DND-41 (cell line): Measurements from ENCODE around the gene LBX2.

Source experiments
- ATAC-seq: fragments of 200-7000 bp; cut with Tn5 transposase; 3 replicates; pipeline ENCODE4 v1.9.1; 2021; ENCODE audit warnings: low read depth; ENCODE audit not compliant: insufficient read depth
- DNase-seq: peaks from one replicate; pipeline ENCODE4 v3.0.0-alpha.2; 2020
- H2AFZ ChIP-seq: 2 replicates; pipeline ENCODE4 v1.6.0; 2012; ENCODE audit warnings: low read depth, low read length
- H3K27ac ChIP-seq: 2 replicates; pipeline ENCODE4 v1.5.1; 2012; ENCODE audit warnings: low read length, inconsistent platforms
- H3K27me3 ChIP-seq: fragments of 200-600 bp; sonication (generic); 2 replicates; pipeline ENCODE4 v1.6.0; 2012; ENCODE audit warnings: low read length, mild to moderate bottlenecking, inconsistent platforms; ENCODE audit not compliant: insufficient read depth, poor library complexity
- H3K36me3 ChIP-seq: 2 replicates; pipeline ENCODE4 v1.5.1; 2012; ENCODE audit warnings: low read length, inconsistent platforms; ENCODE audit not compliant: insufficient read depth
- H3K4me1 ChIP-seq: 2 replicates; pipeline ENCODE4 v1.5.1; 2012; ENCODE audit warnings: mild to moderate bottlenecking, low read length; ENCODE audit not compliant: insufficient read depth
- H3K4me2 ChIP-seq: 2 replicates; pipeline ENCODE4 v1.6.0; 2012; ENCODE audit warnings: mild to moderate bottlenecking, moderate library complexity, low read length, inconsistent platforms; ENCODE audit not compliant: insufficient read depth
- H3K4me3 ChIP-seq, 2 experiments: fragments of 200-600 bp in 1 of 2; shearing (Covaris generic) in 1 of 2; 2 replicates each; pipeline ENCODE4 v1.5.1; 2012 to 2016; ENCODE audit warnings: inconsistent platforms in 2 of 2, low read length in 2 of 2, mild to moderate bottlenecking in 2 of 2, low read depth in 1 of 2, moderate library complexity in 1 of 2
- H3K79me2 ChIP-seq: 2 replicates; pipeline ENCODE4 v1.6.0; 2012; ENCODE audit warnings: low read length, inconsistent platforms; ENCODE audit not compliant: insufficient read depth
- H3K9ac ChIP-seq: 2 replicates; pipeline ENCODE4 v1.6.0; 2012; ENCODE audit warnings: low read depth, mild to moderate bottlenecking, inconsistent platforms, low read length, moderate library complexity
- H3K9me3 ChIP-seq: 2 replicates; pipeline ENCODE4 v1.5.1; 2012; ENCODE audit warnings: low read length, moderate library complexity, mild to moderate bottlenecking, inconsistent platforms; ENCODE audit not compliant: insufficient read depth, severe bottlenecking
- H4K20me1 ChIP-seq: 2 replicates; pipeline ENCODE4 v1.6.0; 2012; ENCODE audit warnings: low read length; ENCODE audit not compliant: insufficient read depth
- EZH2 ChIP-seq: IDR thresholded peaks from 3 replicates; pipeline ENCODE4 v1.6.1; 2012; ENCODE audit warnings: borderline replicate concordance, low read depth, mild to moderate bottlenecking, moderate library complexity, low read length, inconsistent platforms; ENCODE audit not compliant: severe bottlenecking
- TF ChIP-seq, protein P1 (sequence below): IDR thresholded peaks from 2 replicates; pipeline ENCODE4 v1.5.1; 2012; ENCODE audit warnings: borderline replicate concordance, low read length, moderate library complexity, mild to moderate bottlenecking; ENCODE audit not compliant: poor library complexity, severe bottlenecking; ENCODE audit errors: extremely low read depth

The LBX2 gene

DNA sequence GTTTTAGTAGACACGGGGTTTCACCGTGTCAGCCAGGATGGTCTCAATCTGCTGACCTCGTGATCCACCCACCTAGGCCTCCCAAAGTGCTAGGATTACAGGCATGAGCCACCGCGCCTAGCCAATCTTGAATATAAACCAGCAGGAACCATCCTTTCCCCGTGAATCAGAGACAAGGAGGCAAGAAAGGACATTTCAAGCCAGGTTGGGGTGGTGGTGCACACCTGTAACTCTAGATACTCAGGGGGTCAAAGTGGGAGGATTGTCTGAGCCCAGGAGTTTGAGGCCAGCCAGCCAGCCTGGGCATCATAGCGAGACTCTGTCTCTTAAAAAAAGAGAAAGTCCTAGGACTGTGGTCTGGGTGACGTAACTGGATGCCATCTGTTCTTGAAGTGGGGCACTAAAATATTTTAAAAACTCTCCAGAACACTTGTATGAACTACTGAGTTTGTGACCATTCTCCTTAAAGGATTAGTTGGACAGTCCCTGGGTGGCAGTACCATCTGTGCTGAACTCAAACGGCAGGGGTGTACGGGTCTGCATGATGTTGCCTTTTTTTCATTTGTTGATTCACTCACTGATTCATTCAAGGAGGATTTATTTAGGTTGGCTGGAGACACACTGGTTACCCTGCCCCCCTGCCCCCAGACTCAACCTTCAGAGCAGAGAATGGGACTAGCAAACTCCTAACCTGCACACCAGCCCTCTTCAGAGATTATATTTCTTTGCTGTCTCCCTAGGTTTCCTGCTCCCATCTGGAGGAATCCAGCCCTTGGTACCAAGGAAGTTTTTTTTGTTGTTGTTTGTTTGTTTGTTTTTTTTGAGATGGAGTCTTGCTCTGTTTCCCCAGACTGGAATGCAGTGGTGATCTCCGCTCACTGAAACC, 11.9 kb upstream of the LBX2 start:
- peaks cover 19% of the 10 kb centered on the region for H3K27me3 ChIP-seq
- H3K4me2 ChIP-seq: no peak overlapping the region
- no peak overlapping the region for H2AFZ ChIP-seq
- no peak overlapping the region for H3K4me3 ChIP-seq
- H3K79me2 ChIP-seq: peaks cover 7% of the 10 kb centered on the region
- DNase-seq (no peak), ATAC-seq (no peak)
- no peaks in the 10 kb centered on the region for H4K20me1 ChIP-seq
- H3K9me3 ChIP-seq: no peaks in the 10 kb centered on the region
- no peak overlapping the region for H3K27ac ChIP-seq
- no peak overlapping the region for H3K9ac ChIP-seq
- peaks cover 26% of the 10 kb centered on the region for H3K4me1 ChIP-seq
- H3K36me3 ChIP-seq: no peaks in the 10 kb centered on the region; the same call in 1 of the 2 replicates
- TF ChIP-seq EZH2: no peak
- TF ChIP-seq, protein P1, sequence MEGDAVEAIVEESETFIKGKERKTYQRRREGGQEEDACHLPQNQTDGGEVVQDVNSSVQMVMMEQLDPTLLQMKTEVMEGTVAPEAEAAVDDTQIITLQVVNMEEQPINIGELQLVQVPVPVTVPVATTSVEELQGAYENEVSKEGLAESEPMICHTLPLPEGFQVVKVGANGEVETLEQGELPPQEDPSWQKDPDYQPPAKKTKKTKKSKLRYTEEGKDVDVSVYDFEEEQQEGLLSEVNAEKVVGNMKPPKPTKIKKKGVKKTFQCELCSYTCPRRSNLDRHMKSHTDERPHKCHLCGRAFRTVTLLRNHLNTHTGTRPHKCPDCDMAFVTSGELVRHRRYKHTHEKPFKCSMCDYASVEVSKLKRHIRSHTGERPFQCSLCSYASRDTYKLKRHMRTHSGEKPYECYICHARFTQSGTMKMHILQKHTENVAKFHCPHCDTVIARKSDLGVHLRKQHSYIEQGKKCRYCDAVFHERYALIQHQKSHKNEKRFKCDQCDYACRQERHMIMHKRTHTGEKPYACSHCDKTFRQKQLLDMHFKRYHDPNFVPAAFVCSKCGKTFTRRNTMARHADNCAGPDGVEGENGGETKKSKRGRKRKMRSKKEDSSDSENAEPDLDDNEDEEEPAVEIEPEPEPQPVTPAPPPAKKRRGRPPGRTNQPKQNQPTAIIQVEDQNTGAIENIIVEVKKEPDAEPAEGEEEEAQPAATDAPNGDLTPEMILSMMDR: no peak

DNA sequence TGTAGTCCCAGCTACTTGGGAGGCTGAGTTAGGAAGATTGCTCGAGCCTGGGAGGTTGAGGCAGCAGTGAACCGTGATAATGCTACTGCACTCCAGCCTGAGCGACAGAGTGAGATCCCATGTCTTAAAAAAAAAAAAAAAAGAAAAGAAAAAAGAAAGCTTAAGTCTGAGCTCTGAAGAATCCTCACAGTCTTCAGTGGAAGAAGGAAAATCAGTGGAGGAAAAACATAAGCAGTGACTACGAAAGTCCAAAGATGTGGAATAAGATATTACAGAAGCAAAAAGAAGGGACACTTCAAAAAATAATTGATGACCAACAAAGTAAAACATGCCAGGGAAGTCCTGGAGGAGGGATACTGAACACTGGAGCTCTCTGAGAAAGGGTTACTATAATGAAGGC, 10.9 kb upstream of the LBX2 start:
- TF ChIP-seq, protein P1: no peak
- no peak for TF ChIP-seq EZH2
- H3K4me1 ChIP-seq: peaks cover 37% of the 10 kb centered on the region
- H3K4me3 ChIP-seq: no peak overlapping the region
- ATAC-seq: no peak
- no peak overlapping the region for H3K4me2 ChIP-seq
- H3K79me2 ChIP-seq: peaks cover 14% of the 10 kb centered on the region
- peaks cover 19% of the 10 kb centered on the region for H3K27me3 ChIP-seq
- peaks cover 8% of the 10 kb centered on the region for H3K36me3 ChIP-seq
- no peak for DNase-seq
- no peaks in the 10 kb centered on the region for H3K9me3 ChIP-seq
- no peak overlapping the region for H3K9ac ChIP-seq
- no peaks in the 10 kb centered on the region for H4K20me1 ChIP-seq
- no peak overlapping the region for H2AFZ ChIP-seq
- H3K27ac ChIP-seq: no peak overlapping the region

DNA sequence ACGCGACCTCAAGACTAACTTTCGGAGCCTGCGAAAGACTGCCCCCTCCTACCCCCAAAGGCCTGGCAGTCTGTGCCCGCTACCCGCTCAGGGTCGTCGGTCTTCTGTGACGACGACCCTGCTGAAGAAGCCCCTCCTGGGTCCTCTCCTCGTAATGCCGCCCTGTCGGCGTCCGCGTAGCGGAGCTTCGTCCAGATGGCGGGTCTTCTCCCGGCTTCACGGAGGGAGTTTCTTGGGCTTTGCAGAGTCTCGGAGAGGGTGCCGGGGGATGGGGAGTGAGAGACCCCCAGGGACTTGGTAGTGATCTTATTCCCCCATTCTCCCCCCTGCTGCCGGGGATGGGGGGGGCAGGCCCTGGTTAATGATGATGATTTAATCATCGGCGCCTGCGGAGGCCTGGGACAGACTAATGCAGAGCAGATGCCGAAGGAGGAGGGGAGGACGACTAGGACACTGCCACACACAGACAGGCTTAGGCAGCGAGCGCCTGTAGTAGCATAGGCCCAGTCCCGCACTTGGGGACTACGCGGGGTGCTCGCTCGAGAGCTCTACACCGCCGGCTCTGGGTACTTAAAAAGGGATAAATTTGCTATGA, 8.6 kb upstream of the LBX2 start:
- Histone ChIP-seq H3K79me2 (peaks cover 14% of the 10 kb centered on the region), H3K27me3 (peaks cover 5% of the 10 kb centered on the region), H3K4me2 (peak overlapping the region; percentile 89), H3K9me3 (no peaks in the 10 kb centered on the region), H3K4me3 (peak overlapping the region; percentile 37 to 72), H3K27ac (peak overlapping the region; percentile 96), H3K9ac (peak overlapping the region; percentile 69), H4K20me1 (no peaks in the 10 kb centered on the region), H2AFZ (peak overlapping the region; percentile 88), H3K4me1 (peaks cover 36% of the 10 kb centered on the region), H3K36me3 (peaks cover 11% of the 10 kb centered on the region)
- ATAC-seq (peak; percentile 16; the same call in 2 of the 3 replicates), DNase-seq (no peak)
- no peak for TF ChIP-seq EZH2
- TF ChIP-seq, protein P1: peak; percentile 7
